Thyroid gland (tissue), 4 donors: Measurements from ENCODE around the gene NFIX.

Experiments
- CTCF ChIP-seq, 6 experiments: fragments of 200-600 bp in 3 of 6; fragments of 450-650 bp in 3 of 6; sonication (generic) in 3 of 6; IDR thresholded peaks; one replicate each; pipeline ENCODE4 v1.5.1; 2016 to 2019; ENCODE audit warnings: antibody characterized with exemption in 6 of 6, mild to moderate bottlenecking in 2 of 6, inconsistent platforms in 1 of 6, moderate library complexity in 1 of 6
- POLR2A ChIP-seq, 2 donors: fragments of 450-650 bp; IDR thresholded peaks; one replicate each; pipeline ENCODE4 v1.6.1; 2017; ENCODE audit warnings: antibody characterized with exemption in 2 of 2, mild to moderate bottlenecking in 2 of 2, moderate library complexity in 1 of 2

- TF ChIP-seq POLR2A (IDR thresholded peaks at IDR 0.05) (no peak), CTCF (IDR thresholded peaks at IDR 0.05) (no peak)
Observed at GRCh38 chr19:13128583-13128982, 133.3 kb downstream of the NFIX start.
